Loucy (cell line): ENCODE measurements around the gene LTK.

Experiments
- H2AFZ ChIP-seq: fragments of 200-600 bp; sonication (generic); 2 replicates; pipeline ENCODE4 v1.6.0; 2016; ENCODE audit warnings: antibody characterized with exemption, mild to moderate bottlenecking, low read length, moderate library complexity
- H3F3A ChIP-seq: fragments of 200-600 bp; 2 replicates; pipeline ENCODE4 v1.6.0; 2016; ENCODE audit warnings: antibody characterized with exemption, low read depth, mild to moderate bottlenecking
- H3K27me3 ChIP-seq: fragments of 200-600 bp; sonication (generic); 2 replicates; pipeline ENCODE4 v1.6.1; 2014; ENCODE audit warnings: low read length, mild to moderate bottlenecking; ENCODE audit not compliant: insufficient read depth, poor library complexity, severe bottlenecking
- H3K36me3 ChIP-seq: fragments of 200-600 bp; sonication (generic); 2 replicates; pipeline ENCODE4 v1.6.1; 2016; ENCODE audit warnings: low read length; ENCODE audit not compliant: insufficient read depth
- H3K4me1 ChIP-seq: fragments of 200-600 bp; sonication (generic); 2 replicates; pipeline ENCODE4 v1.5.1; 2014; ENCODE audit warnings: low read length, mild to moderate bottlenecking; ENCODE audit not compliant: insufficient read depth, poor library complexity, severe bottlenecking
- H3K4me2 ChIP-seq: fragments of 200-600 bp; sonication (generic); 2 replicates; pipeline ENCODE4 v1.6.0; 2014; ENCODE audit warnings: antibody characterized with exemption, low read length, low read depth, mild to moderate bottlenecking; ENCODE audit not compliant: poor library complexity, severe bottlenecking
- H3K4me3 ChIP-seq: fragments of 200-600 bp; sonication (generic); 2 replicates; pipeline ENCODE4 v1.5.1; 2014; ENCODE audit warnings: low read length, mild to moderate bottlenecking, mixed read lengths; ENCODE audit not compliant: poor library complexity, severe bottlenecking
- H3K79me2 ChIP-seq: fragments of 200-600 bp; sonication (generic); 2 replicates; pipeline ENCODE4 v1.6.1; 2014; ENCODE audit warnings: low read length; ENCODE audit not compliant: insufficient read depth
- H3K9ac ChIP-seq: fragments of 200-600 bp; sonication (generic); 2 replicates; pipeline ENCODE4 v1.6.0; 2014; ENCODE audit warnings: mild to moderate bottlenecking, low read depth, low read length, moderate library complexity; ENCODE audit not compliant: poor library complexity, severe bottlenecking
- H3K9me2 ChIP-seq: fragments of 200-600 bp; sonication (generic); replicated peaks from 2 replicates; pipeline ENCODE4 v1.6.1; 2016; ENCODE audit warnings: low read depth, low read length, mixed read lengths
- H3K9me3 ChIP-seq: fragments of 200-600 bp; sonication (generic); 2 replicates; pipeline ENCODE4 v1.6.1; 2014; ENCODE audit warnings: mild to moderate bottlenecking, antibody characterized with exemption, low read length, low read depth; ENCODE audit not compliant: insufficient read depth
- H4K20me1 ChIP-seq: fragments of 200-600 bp; sonication (generic); 2 replicates; pipeline ENCODE4 v1.6.0; 2014; ENCODE audit warnings: antibody characterized with exemption, low read length, mild to moderate bottlenecking; ENCODE audit not compliant: insufficient read depth, poor library complexity, severe bottlenecking
- EZH2phosphoT487 ChIP-seq: fragments of 200-600 bp; IDR thresholded peaks from 2 replicates; pipeline ENCODE4 v1.6.1; 2018; ENCODE audit warnings: antibody characterized with exemption, mild to moderate bottlenecking, moderate library complexity, borderline replicate concordance
- TF ChIP-seq, protein P1 (sequence below): fragments of 200-600 bp; sonication (generic); conservative IDR thresholded peaks from 2 replicates; pipeline ENCODE4 v1.5.1; 2014; ENCODE audit warnings: mild to moderate bottlenecking, antibody characterized with exemption, low read length

The LTK gene

GRCh38 chr15:41521614-41522013 lies 8.0 kb upstream of the LTK start:
- Histone ChIP-seq H3K4me3 (no peak overlapping the region), H3K9ac (no peak overlapping the region), H3F3A (no peaks in the 10 kb centered on the region), H3K9me2 (no peaks in the 10 kb centered on the region), H3K27me3 (no peaks in the 10 kb centered on the region), H3K4me1 (no peaks in the 10 kb centered on the region), H3K79me2 (no peaks in the 10 kb centered on the region), H2AFZ (no peak overlapping the region), H3K9me3 (no peaks in the 10 kb centered on the region), H3K36me3 (peaks cover 1% of the 10 kb centered on the region; the same call in 1 of the 2 replicates), H3K4me2 (no peak overlapping the region), H4K20me1 (no peaks in the 10 kb centered on the region)
- TF ChIP-seq, protein P1, sequence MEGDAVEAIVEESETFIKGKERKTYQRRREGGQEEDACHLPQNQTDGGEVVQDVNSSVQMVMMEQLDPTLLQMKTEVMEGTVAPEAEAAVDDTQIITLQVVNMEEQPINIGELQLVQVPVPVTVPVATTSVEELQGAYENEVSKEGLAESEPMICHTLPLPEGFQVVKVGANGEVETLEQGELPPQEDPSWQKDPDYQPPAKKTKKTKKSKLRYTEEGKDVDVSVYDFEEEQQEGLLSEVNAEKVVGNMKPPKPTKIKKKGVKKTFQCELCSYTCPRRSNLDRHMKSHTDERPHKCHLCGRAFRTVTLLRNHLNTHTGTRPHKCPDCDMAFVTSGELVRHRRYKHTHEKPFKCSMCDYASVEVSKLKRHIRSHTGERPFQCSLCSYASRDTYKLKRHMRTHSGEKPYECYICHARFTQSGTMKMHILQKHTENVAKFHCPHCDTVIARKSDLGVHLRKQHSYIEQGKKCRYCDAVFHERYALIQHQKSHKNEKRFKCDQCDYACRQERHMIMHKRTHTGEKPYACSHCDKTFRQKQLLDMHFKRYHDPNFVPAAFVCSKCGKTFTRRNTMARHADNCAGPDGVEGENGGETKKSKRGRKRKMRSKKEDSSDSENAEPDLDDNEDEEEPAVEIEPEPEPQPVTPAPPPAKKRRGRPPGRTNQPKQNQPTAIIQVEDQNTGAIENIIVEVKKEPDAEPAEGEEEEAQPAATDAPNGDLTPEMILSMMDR = no peak
- TF ChIP-seq EZH2phosphoT487 = no peak

- Histone ChIP-seq H3K4me1 (no peaks in the 10 kb centered on the region), H4K20me1 (no peaks in the 10 kb centered on the region), H3K27me3 (no peaks in the 10 kb centered on the region)
Measured at GRCh38 chr15:41520636-41521035, 7.0 kb upstream of the LTK start.

DNA sequence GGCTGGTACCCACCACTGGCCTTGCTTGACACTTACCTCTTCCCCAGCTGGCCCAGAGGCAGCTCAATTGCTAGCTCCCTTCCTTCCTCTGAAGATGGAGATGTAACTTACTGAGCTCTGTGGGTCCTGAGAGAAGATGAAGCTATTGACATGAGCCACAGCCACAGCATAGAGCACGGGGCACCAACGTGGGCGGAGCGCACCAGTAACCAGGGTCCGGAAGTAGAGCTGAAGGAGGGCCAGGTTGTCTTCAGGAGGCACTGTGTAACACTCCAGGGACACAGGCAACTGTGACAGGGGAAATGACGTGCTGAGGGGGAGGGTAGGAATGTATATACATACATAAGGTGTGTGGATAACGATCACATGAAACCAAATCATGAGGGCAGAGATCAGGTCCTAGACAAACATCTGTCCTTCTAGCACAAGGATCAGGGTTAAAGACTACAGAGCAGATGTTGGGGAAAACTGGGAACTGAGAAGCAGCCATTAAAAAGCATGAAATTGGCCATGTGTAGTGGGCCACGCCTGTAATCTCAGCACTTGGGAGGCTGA lies 4.3 kb upstream of the LTK start:
- Histone ChIP-seq H3K4me1 (peaks cover 1% of the 10 kb centered on the region), H3K9me3 (no peaks in the 10 kb centered on the region), H3K27me3 (no peaks in the 10 kb centered on the region), H3K9me2 (no peaks in the 10 kb centered on the region), H3K4me3 (no peak overlapping the region), H3K36me3 (no peaks in the 10 kb centered on the region), H3K4me2 (no peak overlapping the region), H3K79me2 (no peaks in the 10 kb centered on the region), H3K9ac (no peak overlapping the region), H3F3A (no peaks in the 10 kb centered on the region), H4K20me1 (no peaks in the 10 kb centered on the region), H2AFZ (no peak overlapping the region)
- no peak for TF ChIP-seq EZH2phosphoT487
- TF ChIP-seq, protein P1 = no peak

More at GRCh38 chr15:41520636-41521035, 7.0 kb upstream of the LTK start:
- Histone ChIP-seq H3K36me3 (no peaks in the 10 kb centered on the region), H3K79me2 (no peaks in the 10 kb centered on the region), H3K4me2 (no peak overlapping the region), H3K9me2 (no peaks in the 10 kb centered on the region), H2AFZ (no peak overlapping the region), H3K9me3 (no peaks in the 10 kb centered on the region), H3K4me3 (no peak overlapping the region), H3K9ac (no peak overlapping the region), H3F3A (no peaks in the 10 kb centered on the region)
- TF ChIP-seq, protein P1 = no peak
- no peak for TF ChIP-seq EZH2phosphoT487
